A549 (cell line): ENCODE measurements around the gene ANKRD24. TPM values are rescaled to one million over a fixed set of nuclear protein-coding genes. Genes with fewer than 3 reads are reported as not detected.

ENCODE experiments used
- ATAC-seq, 2 experiments: fragments of 200-7000 bp in 1 of 2; fragments of >200 bp in 1 of 2; cut with Nextera tagmentation in 1 of 2; cut with Tn5 transposase in 1 of 2; 3 replicates each; pipeline versions ENCODE4 v1.8.0 to v1.9.1; 2018 to 2020; ENCODE audit warnings: mild to moderate bottlenecking in 1 of 2, moderate library complexity in 1 of 2
- CTCF ChIA-PET: fragments of 300-600 bp; sonication (Branson Sonifier 250); formaldehyde crosslinking; extraction: SDS; loops from one replicate; lab custom pipeline; 2021; ENCODE audit warnings: antibody characterized with exemption, inconsistent platforms; lab: Yijun Ruan, JAX
- POLR2A ChIA-PET: fragments of 350-600 bp; formaldehyde crosslinking; extraction: SDS; loops from one replicate; lab custom pipeline; 2021; ENCODE audit warnings: antibody characterized with exemption, inconsistent platforms; lab: Yijun Ruan, JAX
- DNase-seq, 2 experiments: peaks; one replicate each; pipeline versions ENCODE4 v3.0.0 to v3.0.0-alpha.2; 2011 to 2016; ENCODE audit warnings: low read depth in 1 of 2, low spot score in 1 of 2
- FAIRE-seq: peaks from 2 replicates; lab custom pipeline; 2011; peaks lifted over from hg19 to GRCh38; lab: Jason Lieb, UNC
- H3K27ac ChIP-seq, 2 experiments: fragments of >200 bp; sonication (Bioruptor Twin); formaldehyde crosslinking; 3 replicates each; pipeline ENCODE4 v1.5.1; 2016 to 2017
- H3K4me1 ChIP-seq: fragments of >200 bp; sonication (Bioruptor Twin); formaldehyde crosslinking; 3 replicates; pipeline ENCODE4 v1.6.1; 2016
- H3K4me2 ChIP-seq: fragments of >200 bp; sonication (Bioruptor Twin); formaldehyde crosslinking; 3 replicates; pipeline ENCODE4 v1.6.1; 2016
- H3K4me3 ChIP-seq: fragments of >200 bp; sonication (Bioruptor Twin); formaldehyde crosslinking; 3 replicates; pipeline ENCODE4 v1.5.1; 2016
- H3K9me3 ChIP-seq: fragments of >200 bp; sonication (Bioruptor Twin); formaldehyde crosslinking; 3 replicates; pipeline ENCODE4 v1.6.1; 2016
- BCL3 ChIP-seq: fragments of >200 bp; sonication (Bioruptor Twin); formaldehyde crosslinking; IDR thresholded peaks from 3 replicates; pipeline ENCODE4 v1.6.1; 2016
- CBX2 ChIP-seq: fragments of 200-600 bp; sonication (generic); IDR thresholded peaks from 2 replicates; pipeline ENCODE4 v1.6.1; 2016; ENCODE audit warnings: low read depth, mild to moderate bottlenecking, borderline replicate concordance
- CBX8 ChIP-seq: fragments of 200-600 bp; sonication (generic); IDR thresholded peaks from 2 replicates; pipeline ENCODE4 v1.6.1; 2016
- CEBPB ChIP-seq, 2 experiments: fragments of >200 bp in 1 of 2; sonication (Bioruptor Twin) in 1 of 2; formaldehyde crosslinking in 1 of 2; IDR thresholded peaks; 2 replicates each; pipeline ENCODE4 v1.6.1; 2012 to 2016
- CHD2 ChIP-seq: fragments of 150-350 bp; IDR thresholded peaks from 2 replicates; pipeline ENCODE4 v1.6.1; 2014; ENCODE audit warnings: low read length; ENCODE audit not compliant: partially characterized antibody
- CTCF ChIP-seq: fragments of >200 bp; sonication (Bioruptor Twin); formaldehyde crosslinking; IDR thresholded peaks from 3 replicates; pipeline ENCODE4 v1.5.1; 2016
- E2F6 ChIP-seq: IDR thresholded peaks from 2 replicates; pipeline ENCODE4 v1.6.1; 2012; ENCODE audit warnings: low read depth, borderline replicate concordance
- ELK1 ChIP-seq: fragments of 150-350 bp; IDR thresholded peaks from 2 replicates; pipeline ENCODE4 v1.6.1; 2014; ENCODE audit warnings: low read depth, mild to moderate bottlenecking, low read length
- EP300 ChIP-seq, 2 experiments: fragments of >200 bp; sonication (Bioruptor Twin); formaldehyde crosslinking; IDR thresholded peaks; 2 replicates in 1 of 2; 3 replicates in 1 of 2; pipeline ENCODE4 v1.6.1; 2016 to 2017
- HMGXB4 ChIP-seq: fragments of 250-450 bp; sonication (Bioruptor Pico); IDR thresholded peaks from 2 replicates; pipeline ENCODE4 v1.5.0; 2021; ENCODE audit warnings: mild to moderate bottlenecking, moderate library complexity, borderline replicate concordance
- HOXB13 ChIP-seq: fragments of 250-450 bp; sonication (Bioruptor Pico); IDR thresholded peaks from 2 replicates; pipeline ENCODE4 v1.5.0; 2020; ENCODE audit warnings: low read depth, mild to moderate bottlenecking, moderate library complexity
- KDM1A ChIP-seq: fragments of 200-600 bp; sonication (generic); IDR thresholded peaks from 2 replicates; pipeline ENCODE4 v1.6.1; 2016; ENCODE audit warnings: low read depth, mild to moderate bottlenecking
- MAX ChIP-seq: IDR thresholded peaks from 2 replicates; pipeline ENCODE4 v1.6.1; 2012
- POLR2A ChIP-seq: IDR thresholded peaks from 2 replicates; pipeline ENCODE4 v1.6.1; 2012; ENCODE audit warnings: mild to moderate bottlenecking, low read length
- RNF2 ChIP-seq: fragments of 200-600 bp; sonication (generic); IDR thresholded peaks from 2 replicates; pipeline ENCODE4 v1.6.1; 2016; ENCODE audit warnings: low read depth, mild to moderate bottlenecking, antibody characterized with exemption, moderate library complexity, borderline replicate concordance
- SMC3 ChIP-seq: fragments of >200 bp; sonication (Bioruptor Twin); formaldehyde crosslinking; IDR thresholded peaks from 3 replicates; pipeline ENCODE4 v1.6.1; 2018; ENCODE audit warnings: inconsistent platforms
- TFCP2L1 ChIP-seq: fragments of 250-450 bp; sonication (Bioruptor Pico); IDR thresholded peaks from 2 replicates; pipeline ENCODE4 v1.5.0; 2021; ENCODE audit warnings: mild to moderate bottlenecking
- ZNF302 ChIP-seq: fragments of 250-450 bp; sonication (Bioruptor Pico); IDR thresholded peaks from 2 replicates; pipeline ENCODE4 v1.9.0; 2021; ENCODE audit warnings: inconsistent platforms, mild to moderate bottlenecking, moderate library complexity
- WGBS: methylation state at CpG from one replicate; pipeline ENCODE4 v1.1.6; 2017; ENCODE audit errors: missing lambda C conversion rate; 5-methylcytosine and 5-hydroxymethylcytosine counted together
- polyA plus RNA-seq, 4 experiments: library from polyadenylated mRNA; depleted of rRNA in 3 of 4; stranded (reverse); fragments of >200 nt; fragmentation: RNase III in 1 of 4; extraction: RNeasy Plus Mini Kit Qiagen cat#74134 plus additional on column Dnase treatment in 1 of 4; gene quantifications; 2 replicates in 3 of 4; 3 replicates in 1 of 4; pipeline ENCODE4 v1.2.3, GENCODE V29; 2011 to 2017

Gene ANKRD24
- polyA plus RNA-seq, 2 of the 4 experiments (the other 2 are of a cell fraction), result 0.28 to 0.36 TPM

- Histone ChIP-seq H3K4me3 (no peak overlapping the region), H3K27ac (no peak overlapping the region), H3K9me3 (no peaks in the 10 kb centered on the region), H3K4me2 (no peak overlapping the region), H3K4me1 (peaks cover 15% of the 10 kb centered on the region; the same call in 2 of the 3 replicates)
- FAIRE-seq (no peak), DNase-seq (no peak), ATAC-seq (no peak)
- ChIA-PET CTCF (interaction anchor here (1.3 kb wide), 1 partner anchor 11 kb away, joined by 4 read pairs; no protein-coding TSS in a partner anchor), POLR2A (no interaction called here)
- 25% methylated on average over 5 of the region's 5 CpGs for WGBS
- TF ChIP-seq HOXB13 (CRISPR knock-in tag), result no peak
- no peak for TF ChIP-seq HMGXB4 (CRISPR knock-in tag)
- no peak for TF ChIP-seq BCL3
- TF ChIP-seq RNF2, result no peak
- no peak for TF ChIP-seq POLR2A
- TF ChIP-seq EP300 (IDR thresholded peaks at IDR 0.05), result no peak
- no peak for TF ChIP-seq E2F6
- no peak for TF ChIP-seq SMC3
- no peak for TF ChIP-seq TFCP2L1 (CRISPR knock-in tag)
- no peak for TF ChIP-seq CEBPB (IDR thresholded peaks at IDR 0.05)
- TF ChIP-seq CTCF, result no peak
These were observed 14.7 kb downstream of the ANKRD24 start for GRCh38 chr19:4197228-4197624.

- Histone ChIP-seq H3K4me3 (peak overlapping the region; percentile 43), H3K9me3 (no peaks in the 10 kb centered on the region), H3K27ac (peak overlapping the region in 1 of 2 experiments; percentile 53; a peak in 1 of 6 replicates), H3K4me1 (peaks cover 15% of the 10 kb centered on the region; the same call in 2 of the 3 replicates), H3K4me2 (peak overlapping the region; percentile 92)
- ChIA-PET CTCF (interaction anchor here (0.9 to 3.3 kb wide), 3 partner anchors 8 to 165 kb away, joined by 3 to 13 read pairs (median 5); no protein-coding TSS in a partner anchor), POLR2A (no interaction called here)
- 19% methylated on average over 38 of the region's 70 CpGs for WGBS
- ATAC-seq, result peak; percentile 49 to 55; a peak in 2 of 6 replicates
- peak; percentile 39 to 55 for DNase-seq
- no peak for FAIRE-seq
- TF ChIP-seq E2F6, result peak; percentile 62; the same call in 1 of the 2 replicates
- peak; percentile 75; the same call in 1 of the 2 replicates for TF ChIP-seq RNF2
- TF ChIP-seq CBX8, result 0 out of 2 replicates have a peak, but pooled peaks have one; percentile 67
- TF ChIP-seq MAX, result peak; percentile 78
- no peak for TF ChIP-seq CHD2
- TF ChIP-seq KDM1A, result peak; percentile 23; the same call in 1 of the 2 replicates
- no peak for TF ChIP-seq ZNF302 (CRISPR knock-in tag)
- no peak for TF ChIP-seq ELK1
- TF ChIP-seq CBX2, result no peak
These were observed 15.4 kb downstream of the ANKRD24 start for GRCh38 chr19:4197625-4198466.
